Activated naive CD4-positive, alpha-beta T cell treated with anti-CD3 and anti-CD28 coated beads, Interleukin-2, amount 50 U/mL, for 72 hours (primary cell): ENCODE results near the gene FAM9C. TPM values are rescaled to one million over a fixed set of nuclear protein-coding genes. Genes with fewer than 3 reads are reported as not detected.

Experiments
- ATAC-seq, 2 donors: fragments of 150-1000 bp; cut with Tn5 transposase; 2 replicates each; pipeline ENCODE4 v1.10.0; 2021; ENCODE audit warnings: mild to moderate bottlenecking in 2 of 2, moderate library complexity in 2 of 2
- DNase-seq, 2 donors: peaks; one replicate each; pipeline ENCODE4 v3.0.0; 2021 to 2022; ENCODE audit warnings: low spot score in 2 of 2
- H3K27ac Mint-ChIP-seq, 2 donors: one replicate each; pipeline ENCODE4 v1.8.0; 2022; ENCODE audit warnings: mild to moderate bottlenecking in 2 of 2, mixed read lengths in 2 of 2
- H3K36me3 Mint-ChIP-seq, 2 donors: one replicate each; pipeline ENCODE4 v1.8.0; 2022; ENCODE audit warnings: mixed read lengths in 2 of 2
- H3K9me3 Mint-ChIP-seq, 2 donors: one replicate each; pipeline ENCODE4 v1.8.0; 2022; ENCODE audit warnings: mixed read lengths in 2 of 2
- total RNA-seq, 2 donors: library from RNA; stranded (reverse); gene quantifications; one replicate each; pipeline ENCODE4 v1.2.3, GENCODE V29; 2022

Gene FAM9C
- total RNA-seq, 2 donors from 2014 or later = 0.41 TPM; not detected in 1

DNA sequence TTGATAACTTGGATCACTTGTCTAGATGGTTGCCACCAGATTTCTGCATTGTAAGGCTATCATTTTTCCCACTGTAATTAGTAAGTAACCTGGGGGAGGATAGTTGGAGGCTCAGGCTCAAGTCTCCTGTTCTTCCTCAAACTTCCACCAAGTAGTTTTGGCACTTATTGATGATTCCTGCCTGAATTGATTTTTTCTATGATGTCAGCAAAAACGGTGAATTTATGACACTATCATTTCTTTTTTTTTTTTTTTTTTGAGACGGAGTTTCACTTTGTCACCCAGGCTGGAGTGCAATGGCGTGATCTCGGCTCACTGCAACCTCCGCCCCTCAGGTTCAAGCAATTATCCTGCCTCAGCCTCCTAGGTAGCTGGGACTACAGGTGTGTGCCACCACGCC lies 57.1 kb downstream of the FAM9C start:
- no peaks in the 10 kb centered on the region for H3K9me3 Mint-ChIP-seq
- peak overlapping the region in 1 of 2 donors; percentile 97 for H3K27ac Mint-ChIP-seq
- peaks cover 4 to 5% of the 10 kb centered on the region in 2 donors for H3K36me3 Mint-ChIP-seq
- DNase-seq = no peak
- no peak for ATAC-seq

- no peak for ATAC-seq
- no peak for DNase-seq
- Mint-ChIP-seq H3K27ac (peak overlapping the region; percentile 97 to 99), H3K36me3 (peaks cover 4 to 5% of the 10 kb centered on the region in 2 donors), H3K9me3 (no peaks in the 10 kb centered on the region)
Observed at GRCh38 chrX:12986886-12987285, 57.5 kb downstream of the FAM9C start.

DNA sequence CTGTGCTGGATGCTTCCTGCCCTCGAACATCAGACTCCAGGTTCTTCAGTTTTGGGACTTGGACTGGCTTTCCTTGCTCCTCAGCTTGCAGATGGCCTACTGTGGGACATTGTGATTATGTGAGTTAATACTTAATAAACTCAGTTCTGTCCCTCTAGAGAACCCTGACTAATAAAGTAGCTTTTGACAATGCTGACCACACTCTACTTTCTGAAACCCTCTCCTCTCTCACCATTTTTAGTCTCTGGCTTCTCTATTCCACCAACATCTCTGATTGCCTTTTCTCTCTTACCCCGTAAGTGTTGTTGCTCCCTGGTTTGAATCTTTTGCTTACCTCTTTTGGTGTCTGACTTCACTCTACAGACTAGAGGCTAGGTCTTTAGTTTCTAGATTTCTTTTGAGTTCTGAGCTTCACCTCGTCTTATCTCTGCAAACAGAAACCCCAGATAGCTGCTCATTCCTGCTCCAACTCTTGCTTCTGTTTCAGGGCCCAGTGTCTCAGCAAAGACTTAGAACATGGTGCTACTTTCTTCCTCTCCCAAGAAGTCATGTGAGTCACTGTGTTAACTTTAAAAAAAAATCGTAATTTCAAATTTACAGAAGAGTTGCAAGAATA lies 58.1 kb downstream of the FAM9C start:
- no peaks in the 10 kb centered on the region for H3K36me3 Mint-ChIP-seq
- ATAC-seq (peak in 1 of 2 donors; percentile 8), DNase-seq (no peak)
- peak overlapping the region; percentile 97 to 99 for H3K27ac Mint-ChIP-seq
- no peaks in the 10 kb centered on the region for H3K9me3 Mint-ChIP-seq

Other genes with a start within 250 kb of the FAM9C start
- under 1 TPM in 1 of 2 donors, not detected in 1; 0.04 TPM for gene TLR7, start 177.5 kb downstream of the FAM9C start, total RNA-seq
- not detected for gene TLR8, start 138.0 kb downstream of the FAM9C start, total RNA-seq
- gene TMSB4X, start 69.5 kb downstream of the FAM9C start, total RNA-seq = over 10,000 TPM in 1 of 2 donors, 1,000 to 10,000 TPM in 1; 8,550 to 11,762 TPM